Type B pancreatic cell (in vitro differentiated cells): ENCODE data around the gene MAPK4. TPM values are rescaled to one million over a fixed set of nuclear protein-coding genes. Genes with fewer than 3 reads are reported as not detected.
"Not testable (repeated sequence)": the region's sequence is repeated elsewhere in the genome, so short reads cannot be mapped to it uniquely, and the experiment has no call there.

Experiments used
- DNase-seq: peaks from one replicate; pipeline ENCODE4 v3.0.0; 2021; ENCODE audit warnings: mixed read lengths; ENCODE audit not compliant: unreplicated experiment; ENCODE audit errors: extremely low spot score
- H3K27ac Mint-ChIP-seq: 2 replicates; pipeline ENCODE4 v1.8.0; 2021; ENCODE audit warnings: mild to moderate bottlenecking, mixed read lengths
- H3K27me3 Mint-ChIP-seq: 2 replicates; pipeline ENCODE4 v1.8.0; 2021; ENCODE audit warnings: mixed read lengths
- H3K36me3 Mint-ChIP-seq: 2 replicates; pipeline ENCODE4 v1.8.0; 2021; ENCODE audit warnings: mixed read lengths
- H3K4me1 Mint-ChIP-seq: one replicate; pipeline ENCODE4 v1.8.0; 2021; ENCODE audit warnings: mixed read lengths; ENCODE audit not compliant: unreplicated experiment
- H3K4me3 Mint-ChIP-seq: 2 replicates; pipeline ENCODE4 v1.8.0; 2021; ENCODE audit warnings: mild to moderate bottlenecking, mixed read lengths
- H3K9me3 Mint-ChIP-seq: 2 replicates; pipeline ENCODE4 v1.8.0; 2021; ENCODE audit warnings: mixed read lengths
- CTCF ChIP-seq: fragments of 200-600 bp; sonication (generic); conservative IDR thresholded peaks from 2 replicates; pipeline ENCODE4 v1.5.0; 2021; ENCODE audit warnings: antibody characterized with exemption, mild to moderate bottlenecking
- long read RNA-seq: library from polyadenylated mRNA; unstranded; transcript quantifications from one replicate; pipeline ENCODE4 v2.0.0, GENCODE V29; 2020
- total RNA-seq: library from RNA; stranded (reverse); gene quantifications from 2 replicates; pipeline ENCODE4 v1.2.1, GENCODE V29; 2021; ENCODE audit warnings: low replicate concordance

MAPK4 gene
- 6.7 and 7.5 TPM in 2 replicates for total RNA-seq
- long read RNA-seq, partial matches to known transcripts, result 0 of 2 reads
- long read RNA-seq, other reads (novel, unspliced or antisense), result 2 of 2 reads

- peak; percentile 73 for DNase-seq
- Mint-ChIP-seq H3K36me3 (no peaks in the 10 kb centered on the region), H3K9me3 (peaks cover 8% of the 10 kb centered on the region), H3K4me3 (peak within 1 kb of the TSS; percentile 86), H3K4me1 (peaks cover 17% of the 10 kb centered on the region), H3K27ac (peak within 1 kb of the TSS; percentile 2), H3K27me3 (peaks cover 49% of the 10 kb centered on the region)
- no peak for TF ChIP-seq CTCF
Observed at GRCh38 chr18:50559752-50560680, at the start of gene MAPK4. MAPK4 (plus strand) TSS chr18:50560087; CDS start chr18:50663959, 103,872 bp downstream.

GRCh38 chr18:50517277-50517676 is 42.6 kb upstream of the MAPK4 start:
- H3K27me3 Mint-ChIP-seq, H3K27ac Mint-ChIP-seq, H3K36me3 Mint-ChIP-seq, DNase-seq, H3K4me1 Mint-ChIP-seq, H3K9me3 Mint-ChIP-seq, H3K4me3 Mint-ChIP-seq: not testable (repeated sequence)

GRCh38 chr18:50518787-50519546 is 40.9 kb upstream of the MAPK4 start:
- H3K27me3 Mint-ChIP-seq, result peaks cover 7% of the 10 kb centered on the region
- peaks cover 5% of the 10 kb centered on the region for H3K9me3 Mint-ChIP-seq
- TF ChIP-seq CTCF, result no peak

GRCh38 chr18:50523165-50523564 is 36.7 kb upstream of the MAPK4 start:
- no peaks in the 10 kb centered on the region for H3K9me3 Mint-ChIP-seq
- DNase-seq, result no peak
- no peak overlapping the region for H3K4me3 Mint-ChIP-seq
- no peaks in the 10 kb centered on the region for H3K36me3 Mint-ChIP-seq
- H3K4me1 Mint-ChIP-seq, result peaks cover 9% of the 10 kb centered on the region
- peaks cover 2% of the 10 kb centered on the region for H3K27me3 Mint-ChIP-seq
- no peak for TF ChIP-seq CTCF
- H3K27ac Mint-ChIP-seq, result no peak overlapping the region

More at GRCh38 chr18:50518787-50519546, 40.9 kb upstream of the MAPK4 start:
- Mint-ChIP-seq H3K36me3 (no peaks in the 10 kb centered on the region), H3K4me1 (peaks cover 4% of the 10 kb centered on the region), H3K4me3 (no peak overlapping the region), H3K27ac (no peak overlapping the region)
- no peak for DNase-seq

GRCh38 chr18:50527636-50528307 is 32.1 kb upstream of the MAPK4 start:
- Mint-ChIP-seq H3K9me3 (peaks cover 1% of the 10 kb centered on the region), H3K4me1 (peaks cover 20% of the 10 kb centered on the region), H3K27me3 (peaks cover 6% of the 10 kb centered on the region), H3K36me3 (no peaks in the 10 kb centered on the region), H3K4me3 (peak overlapping the region; percentile 24), H3K27ac (no peak overlapping the region)
- no peak for TF ChIP-seq CTCF
- no peak for DNase-seq
